ENCODE data around the gene UBR1.
"Not testable (repeated sequence)": the region's sequence is repeated elsewhere in the genome, so short reads cannot be mapped to it uniquely, and the experiment has no call there.

Gene UBR1

DNA sequence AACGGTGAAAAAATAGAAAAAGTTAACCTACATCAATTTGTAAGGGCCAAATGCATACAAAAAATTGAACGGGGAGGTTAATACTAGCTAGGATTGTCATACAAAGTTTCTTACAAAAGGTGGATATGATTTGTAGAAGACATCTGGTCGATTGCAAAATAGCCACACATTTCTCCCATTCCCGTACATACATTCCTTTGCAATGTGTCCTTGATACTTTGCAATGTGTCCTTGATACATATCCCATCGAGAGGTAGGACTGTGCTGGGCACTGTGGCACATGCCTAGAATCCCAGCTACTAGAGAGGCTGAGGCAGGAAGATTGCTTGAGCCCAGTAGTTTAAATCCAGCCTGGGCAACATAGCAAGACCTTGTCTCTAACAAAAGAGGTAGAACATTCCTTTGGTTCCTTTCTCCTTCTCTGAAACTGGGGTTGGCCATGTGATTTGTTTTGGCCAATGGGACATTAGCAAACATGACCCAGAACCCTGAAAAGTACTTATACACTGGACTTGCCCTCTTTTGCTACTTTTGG is 194.7 kb downstream of the UBR1 start:
- DNase-seq (ENCODE audit: low read depth): no peak

GRCh38 chr15:42908538-42908937 is 197.3 kb downstream of the UBR1 start:
- DNase-seq (ENCODE audit: low read depth): no peak

DNA sequence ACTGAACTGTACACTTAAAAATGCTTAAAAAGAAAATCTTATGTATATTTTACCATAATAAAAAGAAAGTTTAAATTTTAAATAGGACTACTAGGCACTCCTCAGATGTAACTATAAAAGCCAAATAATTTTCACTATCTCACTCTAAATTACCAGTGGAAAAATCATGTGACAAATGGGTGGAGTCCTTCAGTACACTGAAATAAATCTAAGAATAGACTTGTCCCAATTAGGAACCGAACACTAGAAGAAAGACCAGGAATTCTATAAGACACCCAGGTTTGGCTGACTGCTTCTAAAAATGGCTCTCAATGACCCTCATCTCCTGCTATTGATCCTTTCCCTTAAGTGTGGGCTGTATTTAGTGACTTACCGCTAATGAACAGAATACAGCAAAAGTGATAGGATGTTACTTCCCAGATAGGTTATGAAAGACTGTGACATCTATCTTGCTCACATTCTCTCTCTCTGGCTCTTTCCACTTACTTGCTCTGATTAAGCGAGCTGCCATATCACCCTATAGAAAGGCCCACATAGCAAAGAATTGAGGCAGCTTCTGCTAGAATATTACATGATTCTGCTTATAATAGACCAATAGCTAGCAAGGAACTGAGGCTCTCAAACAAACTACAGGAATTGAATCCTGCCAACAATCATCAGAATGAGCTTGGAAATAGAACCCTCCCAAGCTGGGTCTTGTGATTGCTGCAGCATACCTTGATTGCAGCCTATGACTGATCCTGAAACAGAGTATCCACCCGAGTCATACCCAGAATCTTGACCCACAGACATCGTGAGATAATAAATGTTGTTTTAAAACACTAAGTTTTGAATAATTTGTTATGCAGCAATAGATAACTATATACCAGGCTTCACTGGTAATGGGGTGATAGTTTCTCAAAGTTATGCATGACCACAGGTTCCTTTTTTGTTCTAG is 202.2 kb downstream of the UBR1 start:
- DNase-seq (ENCODE audit: low read depth): no peak

GRCh38 chr15:42893911-42894310 is 211.9 kb downstream of the UBR1 start:
- DNase-seq (ENCODE audit: low read depth): not testable (repeated sequence)

Data from stimulated activated CD8-positive, alpha-beta memory T cell treated with anti-CD3 and anti-CD28 coated beads, Interleukin-12 subunit alpha, Interleukin-12 subunit beta, amount 100 ng/mL, for 4 hours (primary cell).